Measurements from ENCODE around the gene ERN1.

DNA sequence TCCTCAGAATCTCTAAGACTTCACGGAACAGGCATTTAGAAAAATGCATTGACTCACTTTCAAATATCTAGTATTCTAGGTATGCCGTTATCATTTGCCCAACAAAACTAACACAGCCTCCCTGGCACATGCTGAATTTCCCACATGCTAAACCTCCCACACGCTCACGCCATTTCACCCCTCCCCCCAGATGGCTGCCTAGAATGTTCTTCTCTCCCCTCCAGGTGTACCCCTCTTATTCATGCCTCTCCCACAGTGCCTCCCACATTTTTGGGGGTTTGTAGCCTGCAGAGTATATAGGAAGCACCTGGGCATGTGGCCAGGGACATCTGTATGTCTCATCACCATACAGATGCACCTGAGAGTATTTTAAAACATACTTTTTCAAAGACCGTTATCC lies 71.3 kb downstream of the ERN1 start:
- TF ChIP-seq ZNF169 (tag by site-specific recombination; IDR thresholded peaks at IDR 0.05): no peak
- TF ChIP-seq ZNF214 (tag by site-specific recombination; IDR thresholded peaks at IDR 0.05; ENCODE audit: borderline replicate concordance): no peak

All from HEK293 (cell line).